Measurements from ENCODE around the gene TUBGCP2.

DNA sequence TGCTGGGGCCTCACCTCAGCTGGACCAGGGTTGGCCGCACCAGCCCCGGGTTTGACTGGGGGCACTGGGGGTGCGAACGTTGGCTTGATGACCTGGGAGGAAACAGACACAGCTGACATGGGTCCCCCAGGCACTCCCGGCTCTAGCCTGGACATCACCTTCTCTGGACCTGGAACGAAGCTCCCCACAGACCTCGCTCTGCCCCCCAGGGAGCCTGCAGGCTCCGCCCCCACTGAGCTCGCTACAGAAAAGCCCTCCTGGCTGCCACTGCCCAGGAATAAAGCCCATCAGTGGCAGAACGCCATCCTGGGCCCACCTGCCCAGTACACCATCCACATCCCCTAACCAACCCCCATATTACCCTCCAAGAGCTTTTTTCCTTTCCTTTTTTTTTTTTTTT, 45.0 kb downstream of the TUBGCP2 start:
- TF ChIP-seq POLR2AphosphoS5 (IDR thresholded peaks at IDR 0.05) (no peak), POLR2A (IDR thresholded peaks at IDR 0.05) (no peak)
